Fibroblast of skin of right biceps (primary cell): ENCODE results near the gene TEX9.
"Not testable (repeated sequence)": the region's sequence is repeated elsewhere in the genome, so short reads cannot be mapped to it uniquely, and the experiment has no call there.

ENCODE experiments used
- DNase-seq: peaks from one replicate; pipeline ENCODE4 v3.0.0-alpha.2; 2013

The TEX9 gene

DNA sequence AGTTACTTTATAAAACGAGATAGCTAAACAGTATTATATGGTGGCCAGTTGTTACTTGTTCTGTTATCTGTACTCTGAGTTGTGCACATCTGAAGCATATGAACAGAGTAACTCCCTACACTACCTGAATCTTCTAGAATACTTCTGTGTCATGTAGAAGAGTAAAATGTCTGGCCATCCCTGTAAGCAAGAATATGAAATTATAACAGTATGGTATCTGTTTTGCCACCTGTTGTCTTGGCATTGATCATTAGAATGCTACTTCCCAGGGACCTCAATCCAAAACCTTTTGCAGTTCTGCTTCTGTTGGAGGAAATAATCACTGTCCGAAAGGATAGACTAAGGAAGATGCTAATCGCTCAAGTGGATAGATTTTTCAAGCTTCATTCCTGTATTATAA, 1.9 kb downstream of the TEX9 start:
- no peak for DNase-seq

GRCh38 chr15:56369234-56369633, 4.0 kb downstream of the TEX9 start:
- DNase-seq: no peak

DNA sequence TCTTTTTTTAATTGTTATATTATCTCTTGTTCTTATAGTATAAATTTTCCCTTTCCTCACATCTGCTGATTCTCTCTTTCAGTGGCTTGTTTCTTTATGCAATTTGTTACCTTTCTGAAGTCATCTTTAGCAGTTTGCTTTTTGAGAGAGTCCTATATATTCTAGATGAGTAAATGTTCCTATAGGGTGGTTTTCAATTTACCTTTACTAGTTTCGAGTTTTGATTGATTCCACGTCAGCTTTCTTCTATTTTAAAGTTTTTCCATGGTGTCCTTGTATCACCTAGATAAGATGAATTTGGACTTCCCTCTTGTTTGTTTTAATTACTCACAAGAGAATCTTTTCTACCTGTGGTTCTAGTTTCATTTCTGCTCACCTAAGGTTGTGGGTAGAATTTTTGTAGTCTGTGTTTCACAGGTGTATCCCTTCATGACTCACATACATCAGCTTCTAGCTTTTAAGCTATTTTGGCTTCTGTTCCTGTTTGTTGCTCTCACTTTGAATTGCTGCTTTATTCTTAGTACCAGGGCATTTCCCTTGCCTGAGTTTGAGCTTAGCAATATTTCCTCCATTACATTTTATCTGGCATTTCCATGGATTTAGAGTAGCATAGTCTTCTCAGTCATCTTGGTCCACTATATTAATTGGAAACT, 6.4 kb downstream of the TEX9 start:
- no peak for DNase-seq

DNA sequence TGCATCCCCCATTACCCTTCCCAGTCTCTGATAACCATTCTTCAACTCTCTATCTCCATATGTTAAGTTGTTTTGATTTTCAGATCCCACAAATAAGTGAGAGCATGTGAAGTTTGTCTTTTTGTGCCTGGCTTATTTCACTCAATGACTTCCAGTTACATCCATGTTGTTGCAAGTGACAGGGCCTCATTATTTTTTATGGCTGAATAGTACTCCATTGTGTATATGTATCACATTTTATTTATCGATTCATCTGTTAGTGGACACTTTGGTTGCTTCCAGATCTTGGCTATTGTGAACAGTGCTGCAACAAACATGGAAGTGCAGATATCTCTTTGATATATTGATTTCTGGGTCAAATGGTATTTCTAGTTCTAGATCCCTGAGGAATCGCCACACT, 9.5 kb downstream of the TEX9 start:
- not testable (repeated sequence) for DNase-seq

DNA sequence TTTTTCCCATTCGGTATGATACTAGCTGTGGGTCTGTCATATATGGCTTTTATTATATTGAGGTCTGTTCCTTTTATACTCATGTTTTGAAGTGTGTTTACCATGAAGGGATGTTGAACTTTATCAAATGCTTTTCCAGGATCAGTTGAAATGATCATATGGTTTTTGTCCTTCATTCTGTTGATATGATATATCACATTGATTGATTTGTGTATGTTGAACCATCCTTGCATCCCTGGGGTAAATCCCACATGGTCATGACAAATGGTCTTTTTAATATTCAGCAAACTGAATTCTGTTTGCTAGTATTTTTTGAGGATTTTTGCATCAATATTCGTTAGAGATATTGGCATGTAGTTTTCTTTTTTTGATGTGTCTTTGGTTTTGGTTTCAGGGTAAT, 12.6 kb downstream of the TEX9 start:
- DNase-seq: not testable (repeated sequence)

DNA sequence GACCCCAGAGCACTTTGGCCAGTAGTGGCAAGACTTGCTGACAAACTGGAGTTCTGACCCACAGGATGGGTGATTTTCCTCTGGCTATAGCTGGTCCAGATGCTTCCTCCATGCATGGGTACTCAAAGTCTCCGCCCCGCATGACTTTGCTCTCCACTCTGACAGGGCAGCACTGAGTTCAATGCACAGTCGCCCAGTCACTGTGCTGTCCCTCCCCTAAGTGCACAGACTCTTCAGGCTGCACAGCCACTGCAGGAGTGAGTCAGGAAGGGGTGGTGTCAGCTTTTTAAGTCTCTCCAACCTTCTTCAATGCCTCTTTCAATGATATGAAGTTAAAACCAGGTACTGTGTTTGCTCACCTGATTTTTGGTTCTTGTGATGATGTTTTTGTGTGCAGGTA, 17.8 kb downstream of the TEX9 start:
- DNase-seq: no peak

DNA sequence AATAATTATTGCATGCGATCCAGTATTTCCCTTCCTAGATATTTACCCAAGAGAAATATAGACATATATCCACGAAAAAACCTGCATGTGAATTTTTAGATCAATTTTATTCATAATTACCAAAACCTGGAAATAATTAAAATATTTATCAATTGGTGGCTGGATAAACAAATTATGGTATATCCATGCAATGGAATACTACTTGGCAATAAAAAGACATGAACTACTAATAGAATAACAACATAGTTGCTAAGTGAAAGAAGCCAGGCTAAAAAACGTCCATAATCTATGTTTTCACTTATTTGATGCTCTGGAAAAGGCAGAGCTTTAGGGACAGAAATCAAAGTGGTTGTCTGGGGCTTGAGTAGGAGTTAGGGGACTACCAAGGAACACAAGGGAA, 20.7 kb downstream of the TEX9 start:
- no peak for DNase-seq

GRCh38 chr15:56390739-56391267, 25.6 kb downstream of the TEX9 start:
- DNase-seq: peak; percentile 50

- DNase-seq: no peak
Measured at GRCh38 chr15:56393277-56393676, 28.1 kb downstream of the TEX9 start.

GRCh38 chr15:56394909-56395308, 29.7 kb downstream of the TEX9 start:
- no peak for DNase-seq

- not testable (repeated sequence) for DNase-seq
Measured at GRCh38 chr15:56397325-56397724, 32.1 kb downstream of the TEX9 start.

- not testable (repeated sequence) for DNase-seq
Measured at GRCh38 chr15:56399209-56399608, 34.0 kb downstream of the TEX9 start.

- no peak for DNase-seq
Measured at GRCh38 chr15:56410721-56411120, 45.5 kb downstream of the TEX9 start.

GRCh38 chr15:56411122-56411749, 46.0 kb downstream of the TEX9 start:
- DNase-seq: no peak

DNA sequence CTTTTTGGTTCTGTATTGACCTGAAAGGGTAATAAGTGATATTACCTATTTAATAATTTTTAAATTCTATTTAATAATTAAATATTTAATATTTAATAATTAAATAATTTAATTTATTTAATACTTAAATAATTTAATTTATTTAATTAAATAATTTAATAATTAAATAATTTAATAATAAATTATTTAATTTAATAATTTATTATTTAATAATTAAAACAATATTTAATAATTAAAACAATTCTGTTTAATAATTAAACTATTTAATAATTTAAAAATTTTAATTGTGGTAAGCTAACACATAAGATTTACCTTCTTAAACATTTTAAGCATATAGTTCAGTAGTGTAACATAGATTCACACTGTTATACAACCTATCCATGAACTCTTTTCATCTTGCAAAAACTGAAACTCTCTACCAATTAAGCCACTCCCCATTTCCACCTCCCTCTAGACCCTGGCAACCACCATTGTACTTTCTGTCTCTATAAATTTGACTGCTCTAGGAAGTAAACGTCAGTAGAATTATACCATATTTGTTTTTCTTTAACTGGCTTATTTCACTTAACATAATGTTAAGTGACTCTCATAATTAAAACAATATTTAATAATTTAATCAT, 48.0 kb downstream of the TEX9 start:
- DNase-seq: not testable (repeated sequence)

DNA sequence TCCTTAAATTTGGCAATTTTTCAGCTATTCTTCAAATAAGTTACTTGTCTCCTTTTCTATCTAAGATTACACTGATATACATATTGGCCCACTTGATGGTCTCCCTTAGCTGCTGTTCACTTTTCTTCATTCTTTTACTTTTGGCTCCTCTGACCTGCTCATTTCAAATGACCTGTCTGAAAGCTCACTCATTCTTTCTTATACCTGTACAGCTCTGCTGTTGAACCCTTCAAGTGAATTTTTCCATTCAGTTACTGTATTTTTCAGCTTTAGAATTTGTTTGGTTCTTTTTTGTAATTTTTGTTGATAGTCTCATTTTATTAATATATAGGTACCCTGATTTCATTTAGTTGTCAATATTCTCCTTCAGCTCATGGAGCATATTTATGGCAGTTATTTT, 60.0 kb downstream of the TEX9 start:
- DNase-seq: no peak

GRCh38 chr15:56425976-56426375, 60.8 kb downstream of the TEX9 start:
- DNase-seq: no peak

- DNase-seq: peak; percentile 29
Measured at GRCh38 chr15:56428821-56429458, 63.7 kb downstream of the TEX9 start.

GRCh38 chr15:56432304-56432703, 67.1 kb downstream of the TEX9 start:
- DNase-seq: no peak

DNA sequence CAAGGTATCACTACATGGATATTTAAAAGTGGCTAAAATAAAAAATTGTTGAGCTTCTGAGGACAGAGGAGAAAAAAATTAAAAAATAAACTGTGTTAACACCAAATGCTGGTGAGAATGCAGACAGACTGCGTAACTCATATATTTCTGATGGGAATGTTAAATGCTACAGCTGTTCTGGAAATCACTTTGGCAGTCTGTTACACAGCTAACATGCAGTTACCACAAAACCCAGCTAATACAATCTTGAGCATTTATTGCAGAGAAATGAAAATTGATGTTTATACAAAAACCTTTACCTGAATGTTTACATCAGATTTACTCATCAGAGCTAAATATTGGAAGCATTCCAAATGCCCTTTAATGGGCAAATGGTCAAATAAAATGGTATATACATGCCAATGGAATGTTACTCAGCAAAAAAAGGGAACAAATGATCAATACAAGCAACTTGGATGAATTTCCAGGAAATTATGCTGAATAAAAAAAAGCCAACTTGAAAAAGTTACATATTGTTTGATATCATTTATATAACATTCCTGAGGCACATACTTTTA, 75.1 kb downstream of the TEX9 start:
- no peak for DNase-seq

DNA sequence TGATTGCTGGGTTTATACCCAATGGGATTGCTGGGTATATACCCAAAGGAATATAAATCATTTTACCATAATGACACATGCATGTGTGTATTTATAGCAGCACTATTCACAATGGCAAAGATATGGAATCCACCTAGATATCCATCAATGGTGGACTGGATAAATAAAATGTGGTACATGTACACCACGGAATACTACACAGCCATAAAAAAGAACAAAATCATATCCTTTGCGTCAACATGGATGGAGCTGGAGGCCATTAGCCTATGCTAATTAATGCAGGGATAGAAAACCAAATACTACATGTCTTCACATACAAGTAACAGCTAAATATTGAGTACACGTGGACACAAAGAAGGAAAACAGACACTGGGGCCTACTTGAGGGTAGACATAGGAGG, 77.1 kb downstream of the TEX9 start:
- DNase-seq: no peak

GRCh38 chr15:56445746-56446145, 80.5 kb downstream of the TEX9 start:
- no peak for DNase-seq

- no peak for DNase-seq
Measured at GRCh38 chr15:56454836-56455235, 89.6 kb downstream of the TEX9 start.
